GM23248 (cell line): ENCODE results near the gene CCDC188.

Experiments
- EZH2 ChIP-seq: fragments of 200-600 bp; sonication (generic); IDR thresholded peaks from 2 replicates; pipeline ENCODE4 v1.6.1; 2018; ENCODE audit warnings: antibody characterized with exemption, mild to moderate bottlenecking; ENCODE audit not compliant: insufficient read depth, poor library complexity, severe bottlenecking
- EZH2phosphoT487 ChIP-seq: fragments of 200-600 bp; sonication (generic); IDR thresholded peaks from 2 replicates; pipeline ENCODE4 v1.6.1; 2018; ENCODE audit warnings: antibody characterized with exemption, moderate library complexity, mild to moderate bottlenecking, low read depth; ENCODE audit not compliant: insufficient read depth

- TF ChIP-seq EZH2 (no peak), EZH2phosphoT487 (no peak)
These were observed 21.2 kb downstream of the CCDC188 start for GRCh38 chr22:20129747-20130014.
